ENCODE measurements around the gene ZNF670. TPM values are rescaled to one million over a fixed set of nuclear protein-coding genes. Genes with fewer than 3 reads are reported as not detected.

ZNF670 gene
- total RNA-seq, 1 experiment from 2014 or later = 13.9 TPM

- Histone ChIP-seq H3K4me2 (ENCODE audit: insufficient read depth, insufficient read length, low read length) (peak overlapping the region; percentile 55), H2BK12ac (ENCODE audit: insufficient read length, low read depth, low read length) (no peak overlapping the region), H3K79me1 (ENCODE audit: insufficient read depth, low read depth, low read length, poor library complexity, severe bottlenecking) (no peaks in the 10 kb centered on the region), H3K56ac (ENCODE audit: insufficient read length, low read depth, low read length) (no peak overlapping the region), H2AFZ (ENCODE audit: low read length) (no peak overlapping the region), H4K20me1 (ENCODE audit: control insufficient read depth, insufficient read depth, insufficient read length) (no peaks in the 10 kb centered on the region), H3K9me3 (ENCODE audit: control insufficient read depth, low read depth, low read length) (no peaks in the 10 kb centered on the region), H2AK5ac (ENCODE audit: insufficient read length, low read length) (no peak overlapping the region), H3K79me2 (ENCODE audit: insufficient read depth, low read length) (no peaks in the 10 kb centered on the region), H3K18ac (ENCODE audit: insufficient read length, low read depth, low read length) (no peak overlapping the region), H4K91ac (ENCODE audit: insufficient read length, low read depth, low read length) (no peak overlapping the region), H2BK120ac (ENCODE audit: low read depth, low read length, poor library complexity, severe bottlenecking) (no peak overlapping the region), H4K8ac (replicated peaks; ENCODE audit: insufficient read length, low read depth, low read length) (no peak overlapping the region), H3K23ac (ENCODE audit: insufficient read length, low read depth, low read length) (no peak overlapping the region), H3K4me1 (ENCODE audit: insufficient read depth, low read length) (no peaks in the 10 kb centered on the region; the same call in 1 of the 2 replicates), H3K4ac (ENCODE audit: low read depth, low read length) (no peak overlapping the region), H3K27ac (ENCODE audit: insufficient read length, low read depth, low read length) (no peak overlapping the region), H3T11ph (ENCODE audit: low read length) (no peak overlapping the region), H3K9ac (ENCODE audit: extremely low read depth, insufficient read length, low read length) (no peak overlapping the region), H2BK20ac (ENCODE audit: low read depth, low read length, poor library complexity, severe bottlenecking) (no peak overlapping the region), H2BK15ac (ENCODE audit: low read depth, low read length) (no peak overlapping the region), H2BK5ac (ENCODE audit: insufficient read length, low read length) (no peak overlapping the region), H3K27me3 (ENCODE audit: insufficient read depth, low read length) (peaks cover 4% of the 10 kb centered on the region; the same call in 1 of the 2 replicates), H3K14ac (ENCODE audit: insufficient read depth, low read length) (no peak overlapping the region), H3K23me2 (ENCODE audit: insufficient read length, low read depth, low read length, poor library complexity, severe bottlenecking) (peaks cover 8% of the 10 kb centered on the region), H4K5ac (ENCODE audit: insufficient read length, low read depth, low read length) (no peak overlapping the region)
- H3K4me1 Mint-ChIP-seq = peaks cover 4 to 11% of the 10 kb centered on the region in 2 experiments
- DNase-seq = no peak
- TF ChIP-seq, protein P1, sequence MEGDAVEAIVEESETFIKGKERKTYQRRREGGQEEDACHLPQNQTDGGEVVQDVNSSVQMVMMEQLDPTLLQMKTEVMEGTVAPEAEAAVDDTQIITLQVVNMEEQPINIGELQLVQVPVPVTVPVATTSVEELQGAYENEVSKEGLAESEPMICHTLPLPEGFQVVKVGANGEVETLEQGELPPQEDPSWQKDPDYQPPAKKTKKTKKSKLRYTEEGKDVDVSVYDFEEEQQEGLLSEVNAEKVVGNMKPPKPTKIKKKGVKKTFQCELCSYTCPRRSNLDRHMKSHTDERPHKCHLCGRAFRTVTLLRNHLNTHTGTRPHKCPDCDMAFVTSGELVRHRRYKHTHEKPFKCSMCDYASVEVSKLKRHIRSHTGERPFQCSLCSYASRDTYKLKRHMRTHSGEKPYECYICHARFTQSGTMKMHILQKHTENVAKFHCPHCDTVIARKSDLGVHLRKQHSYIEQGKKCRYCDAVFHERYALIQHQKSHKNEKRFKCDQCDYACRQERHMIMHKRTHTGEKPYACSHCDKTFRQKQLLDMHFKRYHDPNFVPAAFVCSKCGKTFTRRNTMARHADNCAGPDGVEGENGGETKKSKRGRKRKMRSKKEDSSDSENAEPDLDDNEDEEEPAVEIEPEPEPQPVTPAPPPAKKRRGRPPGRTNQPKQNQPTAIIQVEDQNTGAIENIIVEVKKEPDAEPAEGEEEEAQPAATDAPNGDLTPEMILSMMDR (conservative IDR thresholded peaks at IDR 0.05) = no peak
- peak overlapping the region; percentile 54 to 74 for H3K4me3 Mint-ChIP-seq
- no peak overlapping the region for H3K27ac Mint-ChIP-seq
- H3K36me3 Mint-ChIP-seq (ENCODE audit: insufficient read depth in 1 of 3, low read depth in 3 of 3) = peaks cover 0 to 4% (median 0%) of the 10 kb centered on the region in 3 experiments; a peak in 3 of 7 replicates
- H3K27me3 Mint-ChIP-seq (ENCODE audit: low read depth) = peaks cover 53% of the 10 kb centered on the region
- peaks cover 0 to 3% of the 10 kb centered on the region in 2 experiments; a peak in 4 of 5 replicates for H3K9me3 Mint-ChIP-seq
- WGBS (ENCODE audit: extremely low coverage, insufficient read length, low lambda C conversion rate) = no CpG with 5 or more reads among the region's 9 CpGs
Measured at GRCh38 chr1:247112479-247112781, 33.8 kb upstream of the ZNF670 start.
